ENCODE measurements around the gene CACHD1.

Gene CACHD1

DNA sequence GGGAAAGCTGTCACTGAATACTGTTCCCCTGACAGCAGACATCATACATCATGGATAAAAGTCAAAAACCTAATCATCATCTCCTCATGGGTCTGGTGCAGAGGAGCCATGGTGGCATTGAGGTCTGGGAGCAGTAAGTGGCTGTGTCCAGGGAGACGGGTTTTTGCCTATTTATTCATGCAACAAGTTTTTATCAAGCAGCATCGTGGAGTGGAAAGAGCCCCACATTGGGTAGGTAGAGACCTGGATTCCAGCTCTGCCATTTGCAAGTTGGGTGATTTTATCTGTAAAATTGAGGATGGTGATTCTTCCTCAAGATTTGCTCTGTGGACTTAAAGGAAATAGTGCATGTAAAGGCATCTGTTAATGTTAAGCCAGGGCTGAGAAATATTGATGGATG lies 4.2 kb downstream of the CACHD1 start:
- DNase-seq: no peak

DNA sequence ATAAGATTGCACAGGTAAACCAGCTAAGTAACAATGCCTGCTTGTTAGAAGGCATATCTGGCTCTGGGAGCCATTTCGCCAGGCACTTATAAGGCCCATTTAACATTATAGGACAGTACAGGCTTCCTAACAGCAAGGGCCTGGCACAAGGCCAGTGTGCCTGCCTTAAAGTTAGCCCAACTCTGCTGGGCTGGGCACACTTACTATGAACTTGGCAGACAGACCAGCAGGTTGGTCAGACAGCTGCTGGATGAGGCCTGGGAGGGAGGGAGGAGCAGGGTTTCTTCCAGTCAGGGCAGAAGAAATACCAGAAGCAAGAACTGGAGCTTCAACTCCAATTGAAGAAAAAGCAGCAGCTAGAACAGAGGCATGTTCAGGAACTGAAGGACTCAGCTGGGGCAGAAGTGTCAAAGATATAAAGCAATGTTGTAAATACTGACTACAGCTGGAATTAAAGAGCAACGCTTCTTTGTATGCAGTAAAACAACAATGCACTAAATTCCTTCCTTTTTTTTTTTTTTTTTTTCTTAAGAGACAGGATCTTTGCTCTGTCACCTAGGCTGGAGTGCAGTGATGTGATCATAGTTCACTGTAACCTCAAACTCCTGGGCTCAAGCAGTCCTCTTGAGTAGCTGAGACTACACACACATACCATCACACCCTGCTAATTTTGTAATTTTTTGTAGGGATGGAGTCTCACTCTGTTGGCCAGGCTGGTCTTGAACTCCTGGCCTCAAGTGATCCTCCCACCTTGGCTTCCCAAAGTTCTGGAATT lies 4.9 kb downstream of the CACHD1 start:
- DNase-seq: no peak

GRCh38 chr1:64476251-64476952 lies 6.5 kb downstream of the CACHD1 start:
- peak; percentile 36 for DNase-seq

DNA sequence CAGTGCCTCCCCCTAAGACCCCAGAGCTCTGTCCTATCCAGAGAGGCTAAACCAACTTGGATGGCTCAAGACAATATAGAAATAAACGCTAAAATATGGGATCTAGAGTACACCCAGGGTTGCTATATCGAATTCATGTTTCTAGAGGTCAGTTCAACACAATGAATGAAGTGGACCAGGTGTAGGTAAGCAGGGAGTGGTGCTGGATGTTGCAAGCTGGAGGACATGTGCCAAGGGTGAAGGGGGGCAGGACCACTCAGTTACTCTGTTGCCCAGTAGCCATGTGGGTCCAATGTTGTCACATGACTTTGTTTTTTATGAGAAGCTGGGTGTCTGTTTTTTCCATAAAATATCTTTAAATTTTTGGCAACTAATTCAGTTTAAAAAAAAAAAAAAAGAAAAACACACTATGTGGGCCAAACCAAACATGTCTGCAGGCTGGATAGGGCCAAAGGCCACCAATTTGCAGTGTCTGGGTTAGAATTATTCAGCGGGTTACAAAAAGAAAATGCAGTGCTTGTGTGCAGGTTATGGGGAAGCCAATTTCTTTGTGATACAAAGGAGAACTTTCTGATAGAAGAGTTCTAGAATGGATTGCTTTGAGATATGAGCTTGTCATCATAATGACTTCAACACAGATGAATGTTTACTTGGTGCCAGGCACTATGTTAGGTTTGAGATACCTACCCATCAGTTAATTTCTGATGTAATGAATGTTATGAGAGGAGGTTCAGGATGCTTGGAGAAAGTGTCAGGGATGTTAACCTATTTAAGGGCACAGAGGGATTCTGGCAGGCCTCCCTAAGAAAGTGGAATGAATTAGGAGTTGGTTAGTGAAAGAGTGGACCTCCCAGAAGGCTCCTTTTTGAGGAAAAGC lies 8.9 kb downstream of the CACHD1 start:
- no peak for DNase-seq

DNA sequence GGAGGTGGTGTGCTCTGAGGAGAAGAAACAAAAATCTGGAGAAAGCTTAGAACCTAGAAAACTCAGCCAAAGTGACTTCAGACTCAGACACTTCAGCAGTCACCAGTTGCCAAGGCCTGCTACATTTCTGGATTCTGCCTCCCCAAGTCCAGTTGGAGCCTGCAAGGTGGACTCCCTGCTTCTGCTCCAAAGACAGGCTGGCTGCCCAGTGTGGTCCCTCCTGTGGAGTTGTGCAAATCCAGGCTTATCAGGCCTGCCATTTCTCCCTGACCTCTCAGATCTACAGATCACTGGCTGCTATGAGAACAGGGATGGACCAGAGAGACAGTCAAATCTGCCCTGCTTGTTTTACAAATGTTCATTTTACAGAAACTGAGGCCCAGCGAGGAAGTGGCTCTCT lies 9.9 kb downstream of the CACHD1 start:
- DNase-seq: no peak

- DNase-seq: no peak
Observed at GRCh38 chr1:64480999-64481772, 11.3 kb downstream of the CACHD1 start.

- no peak for DNase-seq
Observed at GRCh38 chr1:64482128-64482527, 12.2 kb downstream of the CACHD1 start.

DNA sequence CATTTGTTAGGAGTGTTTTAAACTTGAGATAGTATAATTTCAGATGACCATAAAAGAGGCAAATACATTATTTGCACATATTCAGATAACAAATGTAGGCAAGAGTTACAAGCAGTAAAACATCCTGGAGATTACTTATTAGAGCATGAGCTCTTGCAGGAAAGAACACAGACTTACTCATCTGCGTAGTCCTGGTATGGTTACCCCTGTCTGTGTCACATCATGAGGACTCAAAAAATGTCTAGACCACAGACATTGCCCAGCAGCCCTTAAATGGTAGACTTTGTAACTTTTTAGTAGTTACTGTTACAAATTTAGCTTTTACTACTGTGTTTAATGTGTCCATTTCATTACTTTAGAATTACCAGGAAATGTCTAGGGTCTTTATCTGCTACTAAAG lies 12.8 kb downstream of the CACHD1 start:
- DNase-seq: no peak

DNA sequence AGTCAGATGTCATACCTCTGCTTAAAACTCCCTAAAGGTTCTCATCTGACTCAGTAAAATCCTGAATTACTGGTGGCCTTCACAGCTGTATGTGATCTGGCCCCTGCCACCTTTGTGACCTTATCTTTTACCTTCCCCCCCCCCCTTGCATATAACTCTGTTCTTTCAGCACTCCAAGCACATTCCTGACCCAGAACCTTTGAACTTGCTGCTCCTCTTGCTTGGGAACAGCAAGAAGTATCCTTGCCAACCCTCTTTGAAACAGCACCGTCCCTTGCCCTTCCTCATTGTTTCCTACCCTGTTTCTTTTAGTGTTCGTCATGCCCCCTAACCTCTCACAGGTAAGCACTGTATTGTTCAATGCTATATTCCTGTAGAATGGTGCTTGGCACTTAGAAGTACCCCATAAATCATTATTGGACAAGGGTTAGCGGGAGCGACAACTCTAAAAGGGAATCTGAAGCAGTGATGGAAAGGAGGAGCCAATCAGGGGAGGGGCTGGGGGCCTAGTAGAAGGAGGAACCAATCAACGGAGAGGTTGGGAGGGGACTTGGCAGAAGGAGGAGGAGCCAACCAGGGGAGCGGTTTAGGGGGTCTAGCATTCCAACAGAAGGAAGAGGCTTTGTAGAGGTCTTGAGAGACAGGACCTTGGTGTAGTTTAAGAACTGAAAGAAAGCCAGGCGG lies 13.9 kb downstream of the CACHD1 start:
- no peak for DNase-seq

GRCh38 chr1:64484651-64485050 lies 14.7 kb downstream of the CACHD1 start:
- no peak for DNase-seq

GRCh38 chr1:64486193-64486592 lies 16.3 kb downstream of the CACHD1 start:
- no peak for DNase-seq

- DNase-seq: no peak
Observed at GRCh38 chr1:64487061-64487460, 17.1 kb downstream of the CACHD1 start.

DNA sequence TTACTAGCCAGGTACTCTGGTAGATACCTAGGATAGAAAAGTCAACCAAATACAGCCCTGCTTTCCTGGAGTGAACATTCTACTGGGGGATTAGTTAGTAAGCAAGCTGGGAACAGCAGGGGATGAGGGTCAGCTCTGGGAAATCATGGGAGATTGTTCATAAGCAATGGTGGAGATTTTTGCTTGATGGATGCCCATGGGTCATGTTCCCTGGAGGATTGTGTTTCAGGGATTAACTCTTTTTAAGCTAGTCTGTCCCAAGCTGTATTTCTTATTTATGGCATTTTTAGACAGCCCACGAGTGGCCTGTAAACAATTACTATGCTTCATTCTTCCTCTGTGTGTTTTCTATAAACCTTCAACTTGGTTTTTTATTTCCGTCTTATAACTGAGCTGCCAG lies 18.9 kb downstream of the CACHD1 start:
- no peak for DNase-seq

GRCh38 chr1:64489707-64490106 lies 19.8 kb downstream of the CACHD1 start:
- no peak for DNase-seq

DNA sequence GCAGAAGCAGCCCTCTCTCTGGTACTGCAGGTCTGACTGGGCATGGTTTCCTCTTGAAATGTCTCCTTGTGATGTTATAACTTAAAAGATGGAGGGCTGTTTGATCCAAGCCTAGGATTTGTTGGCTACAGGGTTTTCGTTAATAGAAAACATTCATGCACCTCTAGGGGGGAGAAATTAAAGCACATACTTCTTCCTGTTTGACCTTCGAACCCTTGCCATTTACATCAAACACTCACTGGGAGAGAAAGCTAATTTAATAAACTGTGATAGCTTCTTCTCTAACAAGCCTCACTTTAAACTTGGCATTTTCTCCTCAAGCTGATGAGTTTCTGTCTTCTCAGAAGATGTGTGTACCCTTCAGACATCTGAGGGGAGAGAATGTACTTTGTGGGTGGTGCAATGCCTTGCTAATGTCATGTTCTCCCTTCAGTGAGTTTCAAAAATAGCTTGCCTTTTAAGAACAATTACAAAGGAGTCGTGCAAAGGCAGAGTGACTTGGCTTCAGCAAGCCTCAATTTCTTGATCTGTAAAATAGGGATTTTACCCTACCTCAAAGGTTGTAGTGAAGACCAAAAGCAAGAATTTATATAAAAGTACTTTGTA lies 20.4 kb downstream of the CACHD1 start:
- DNase-seq: no peak

DNA sequence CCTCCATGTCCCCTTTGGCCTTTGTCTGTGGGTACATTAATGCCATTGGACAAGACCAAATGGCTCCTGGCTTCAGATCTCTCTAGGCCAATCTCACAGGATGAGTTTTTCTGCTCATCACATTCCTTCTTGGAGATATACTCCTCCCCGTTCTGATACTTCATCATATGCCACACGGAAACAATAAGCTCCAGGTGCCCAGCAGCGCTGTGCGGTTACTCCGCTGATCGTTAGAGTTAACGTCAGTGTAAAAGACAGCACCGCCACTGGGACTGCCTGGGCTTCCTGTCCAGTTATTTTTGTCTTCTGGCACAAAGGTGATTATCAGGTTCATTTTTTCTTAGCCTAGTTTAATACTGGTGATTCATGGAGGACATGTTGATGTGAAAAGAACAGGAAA lies 22.5 kb downstream of the CACHD1 start:
- DNase-seq: no peak

GRCh38 chr1:64493831-64494230 lies 23.9 kb downstream of the CACHD1 start:
- no peak for DNase-seq

- DNase-seq: no peak
Observed at GRCh38 chr1:64494659-64495058, 24.7 kb downstream of the CACHD1 start.

- DNase-seq: no peak
Observed at GRCh38 chr1:64495878-64496277, 25.9 kb downstream of the CACHD1 start.

GRCh38 chr1:64496606-64497005 lies 26.7 kb downstream of the CACHD1 start:
- no peak for DNase-seq

DNA sequence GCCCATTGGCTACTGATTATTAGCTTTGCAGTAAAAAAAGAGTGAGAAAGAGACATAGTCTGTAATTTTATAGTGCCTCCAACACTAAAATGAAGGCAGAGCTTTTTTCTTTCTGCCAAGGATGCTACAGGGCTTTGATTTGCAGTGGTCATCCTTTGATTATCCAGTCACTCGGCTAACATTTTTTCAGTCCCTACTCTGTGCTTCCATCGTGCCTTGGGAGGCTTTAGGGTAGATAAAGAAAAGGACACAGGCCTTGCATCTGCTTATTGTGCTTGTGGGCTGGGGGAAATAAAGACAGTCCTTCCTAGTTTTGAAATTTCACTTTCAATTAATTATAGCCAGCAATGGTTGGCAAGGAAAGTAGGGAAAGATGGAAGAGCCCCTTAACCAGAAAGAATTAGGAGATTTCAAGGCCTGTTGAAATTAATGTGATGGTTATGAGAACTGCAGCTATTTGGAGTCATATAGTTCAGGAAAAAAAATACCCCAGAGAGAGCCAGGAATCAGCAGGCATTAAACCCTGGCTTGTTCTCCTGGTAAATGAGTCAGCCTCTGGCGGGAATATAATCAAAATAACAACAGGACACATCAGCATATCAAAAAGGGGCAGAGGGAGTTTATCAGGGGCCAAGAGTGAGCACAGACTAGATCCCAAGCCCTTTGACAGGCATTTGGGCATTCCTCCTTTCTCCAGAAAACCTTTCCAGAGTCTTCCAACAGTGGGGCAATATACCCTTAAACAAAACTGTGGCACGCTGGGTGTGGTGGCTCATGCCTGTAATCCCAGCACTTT lies 27.4 kb downstream of the CACHD1 start:
- DNase-seq: no peak

Measured in amniotic stem cell (primary cell).